GM19239 (cell line): ENCODE results near the gene EFEMP2.
"Not testable (repeated sequence)": the region's sequence is repeated elsewhere in the genome, so short reads cannot be mapped to it uniquely, and the experiment has no call there.

ENCODE experiments used
- DNase-seq: peaks from one replicate; pipeline ENCODE4 v3.0.0; 2011; ENCODE audit warnings: low spot score; ENCODE audit not compliant: insufficient read length
- FAIRE-seq: peaks from 2 replicates; lab custom pipeline; 2011; peaks lifted over from hg19 to GRCh38; lab: Jason Lieb, UNC

The EFEMP2 gene

DNA sequence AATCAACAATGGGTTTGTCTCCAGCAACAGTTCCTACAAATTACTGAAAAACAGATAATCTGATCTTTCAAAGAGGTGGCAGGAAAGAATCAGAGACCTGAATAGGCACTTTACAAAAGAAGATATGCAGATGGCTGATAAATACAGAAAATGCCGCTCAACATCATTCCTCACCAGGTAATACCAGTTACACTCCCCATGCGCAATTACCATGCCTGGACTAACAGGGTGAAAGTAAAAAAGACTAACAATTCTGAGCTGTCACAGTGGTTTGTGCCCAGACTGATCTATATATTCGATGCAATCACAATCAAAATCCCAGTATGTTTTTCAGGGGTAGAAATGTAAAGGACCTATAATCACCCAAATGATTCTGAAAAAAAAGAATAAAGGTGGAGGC lies 28.8 kb downstream of the EFEMP2 start:
- no peak for DNase-seq

DNA sequence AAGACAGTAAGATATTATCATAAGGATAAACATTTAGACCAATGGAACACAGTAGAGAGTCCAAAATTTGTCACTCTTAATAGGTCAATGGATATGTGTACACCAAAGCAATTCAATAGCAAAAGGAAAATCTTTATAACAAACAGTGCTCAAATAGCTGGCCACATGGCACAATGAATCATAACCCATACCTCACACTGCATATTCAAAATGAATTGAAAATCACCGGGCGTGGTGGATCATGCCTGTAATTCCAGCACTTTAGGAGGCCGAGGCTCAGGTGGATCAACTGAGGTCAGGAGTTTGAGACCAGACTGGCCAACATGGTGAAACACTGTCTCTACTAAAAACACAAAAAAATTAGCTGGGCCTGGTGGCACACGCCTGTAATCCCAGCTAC lies 30.5 kb downstream of the EFEMP2 start:
- DNase-seq (no peak), FAIRE-seq (peak; percentile 14)

More for the DNA sequence above, 28.8 kb downstream of the EFEMP2 start:
- FAIRE-seq, result no peak

DNA sequence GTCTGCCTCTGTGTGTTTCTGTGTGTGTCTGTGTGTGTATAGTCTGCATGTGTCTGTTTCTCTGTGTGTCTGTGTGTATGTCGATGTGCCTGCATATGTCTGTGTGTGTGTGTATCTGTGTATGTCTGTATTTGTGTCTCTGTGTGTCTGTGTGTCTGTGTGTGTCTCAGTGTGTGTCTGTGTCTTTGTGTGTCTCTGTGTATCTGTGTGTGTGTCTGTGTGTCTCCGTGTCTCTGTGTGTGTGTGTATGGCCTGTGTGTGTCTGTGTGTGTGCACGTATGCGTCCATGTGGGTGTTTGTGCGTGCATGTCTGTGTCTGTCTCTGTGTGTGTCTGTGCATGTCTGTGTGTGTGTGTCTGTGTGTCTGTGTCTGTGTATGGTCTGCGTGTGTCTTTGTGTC lies 38.4 kb downstream of the EFEMP2 start:
- no peak for FAIRE-seq

DNA sequence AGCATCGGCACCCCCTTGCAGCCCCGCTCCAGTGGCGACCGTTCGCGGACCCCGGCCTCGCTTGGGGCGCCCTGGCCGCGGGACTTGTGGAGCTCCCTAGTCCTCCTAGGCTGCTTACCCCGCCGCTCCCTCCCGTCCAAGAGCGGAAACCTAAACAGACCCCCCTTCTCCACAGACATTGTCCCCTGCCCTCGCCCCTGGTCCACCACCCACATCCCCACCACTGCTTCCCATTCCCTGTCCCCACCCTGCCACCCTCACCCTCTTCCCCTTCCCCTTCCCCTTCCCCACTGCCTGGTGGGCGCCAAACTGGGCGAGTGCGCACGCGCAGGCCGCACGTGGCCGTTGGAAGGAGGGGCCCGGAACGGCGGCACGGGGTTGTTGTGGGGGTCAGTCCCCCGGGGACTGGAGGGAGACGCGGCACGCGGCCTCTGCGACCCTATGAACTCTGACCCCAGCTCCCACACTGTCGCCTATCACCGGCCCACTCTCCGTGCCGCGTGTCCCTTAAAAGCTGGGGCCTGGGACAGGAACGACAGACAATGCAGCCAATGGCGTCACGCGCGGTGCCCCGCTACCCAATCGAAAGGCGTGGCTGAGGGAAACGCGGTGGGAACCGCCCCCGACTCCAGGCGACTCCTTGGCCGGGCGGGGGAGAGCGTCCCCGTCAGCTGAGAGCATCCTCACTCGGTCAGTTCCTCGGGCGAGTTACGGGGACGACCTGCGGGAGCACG lies 39.1 kb downstream of the EFEMP2 start, which contains the start of gene SNX32:
Gene SNX32 (plus strand): TSS at position 667 of the 734 bp plus-strand sequence. CDS start 103 bp downstream, outside the sequence.
- peak; percentile 98 for FAIRE-seq
- DNase-seq, result peak; percentile 96

More for the DNA sequence above, 38.4 kb downstream of the EFEMP2 start:
- DNase-seq, result no peak

DNA sequence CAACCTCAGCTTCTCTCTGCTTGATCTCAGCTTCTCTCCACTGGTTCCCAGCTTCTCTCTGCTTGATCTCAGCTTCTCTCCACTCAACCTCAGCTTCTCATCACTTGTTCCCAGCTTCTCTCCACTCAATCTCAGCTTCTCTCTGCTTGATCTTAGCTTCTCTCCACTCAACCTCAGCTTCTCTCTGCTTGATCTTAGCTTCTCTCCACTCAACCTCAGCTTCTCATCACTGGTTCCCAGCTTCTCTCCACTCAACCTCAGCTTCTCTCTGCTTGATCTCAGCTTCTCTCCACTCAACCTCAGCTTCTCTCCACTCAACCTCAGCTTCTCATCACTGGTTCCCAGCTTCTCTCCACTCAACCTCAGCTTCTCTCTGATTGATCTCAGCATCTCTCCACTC lies 40.4 kb downstream of the EFEMP2 start:
- not testable (repeated sequence) for DNase-seq, FAIRE-seq

DNA sequence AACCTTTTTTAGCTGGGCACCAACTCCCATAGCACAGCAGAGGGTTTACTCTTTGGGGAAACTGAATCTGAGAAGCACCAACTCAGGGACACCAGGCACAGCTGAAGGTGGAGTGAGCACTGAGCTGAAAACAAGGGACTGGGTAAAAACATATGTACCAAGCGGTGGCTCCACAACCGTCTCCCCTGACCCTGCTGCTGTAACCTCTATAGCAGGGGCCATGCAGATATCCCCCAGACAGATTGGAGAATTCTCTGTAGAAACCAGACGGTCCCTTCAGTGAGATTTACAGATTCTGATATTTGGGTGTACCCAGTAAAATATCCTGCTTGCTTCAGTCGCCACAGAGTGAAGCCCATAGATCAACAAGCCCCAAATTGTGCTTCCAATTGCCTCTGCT lies 43.1 kb downstream of the EFEMP2 start:
- DNase-seq, result no peak
- FAIRE-seq, result no peak

DNA sequence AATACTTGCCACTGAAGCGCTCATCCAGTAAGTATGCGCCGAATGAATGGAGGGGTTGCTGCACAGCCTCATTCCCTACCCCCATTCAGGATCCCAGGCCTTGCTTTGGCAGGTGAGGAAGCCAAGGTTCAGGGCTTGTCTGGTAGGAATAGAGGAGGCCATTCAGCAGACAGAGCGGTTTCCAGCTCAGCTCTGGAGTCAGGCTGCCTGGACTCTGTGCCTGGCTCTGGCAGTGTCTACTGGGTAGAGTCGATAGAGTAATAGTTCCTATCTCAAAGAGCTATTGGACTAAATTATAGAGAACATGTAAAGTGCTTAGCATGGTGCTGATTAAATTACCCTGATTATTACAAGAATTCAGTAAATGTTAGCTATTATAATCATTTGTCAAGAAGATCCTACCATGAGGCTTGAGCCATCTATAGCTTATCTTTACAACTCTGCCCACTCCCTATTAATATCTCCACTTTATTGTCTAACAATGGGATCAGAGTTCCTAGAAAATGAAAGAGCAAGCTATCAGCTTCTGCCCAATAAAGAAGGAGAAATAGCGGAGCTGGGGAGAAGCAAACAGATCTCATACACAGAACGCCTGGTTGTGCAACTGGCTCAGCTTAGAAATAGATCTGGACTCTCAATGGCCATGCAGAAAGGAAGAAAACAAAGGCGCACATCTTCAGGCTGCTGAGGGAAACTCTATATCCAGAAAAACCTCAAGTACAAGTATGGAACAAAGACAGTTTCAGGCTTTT lies 45.4 kb downstream of the EFEMP2 start:
- no peak for DNase-seq
- FAIRE-seq, result no peak

DNA sequence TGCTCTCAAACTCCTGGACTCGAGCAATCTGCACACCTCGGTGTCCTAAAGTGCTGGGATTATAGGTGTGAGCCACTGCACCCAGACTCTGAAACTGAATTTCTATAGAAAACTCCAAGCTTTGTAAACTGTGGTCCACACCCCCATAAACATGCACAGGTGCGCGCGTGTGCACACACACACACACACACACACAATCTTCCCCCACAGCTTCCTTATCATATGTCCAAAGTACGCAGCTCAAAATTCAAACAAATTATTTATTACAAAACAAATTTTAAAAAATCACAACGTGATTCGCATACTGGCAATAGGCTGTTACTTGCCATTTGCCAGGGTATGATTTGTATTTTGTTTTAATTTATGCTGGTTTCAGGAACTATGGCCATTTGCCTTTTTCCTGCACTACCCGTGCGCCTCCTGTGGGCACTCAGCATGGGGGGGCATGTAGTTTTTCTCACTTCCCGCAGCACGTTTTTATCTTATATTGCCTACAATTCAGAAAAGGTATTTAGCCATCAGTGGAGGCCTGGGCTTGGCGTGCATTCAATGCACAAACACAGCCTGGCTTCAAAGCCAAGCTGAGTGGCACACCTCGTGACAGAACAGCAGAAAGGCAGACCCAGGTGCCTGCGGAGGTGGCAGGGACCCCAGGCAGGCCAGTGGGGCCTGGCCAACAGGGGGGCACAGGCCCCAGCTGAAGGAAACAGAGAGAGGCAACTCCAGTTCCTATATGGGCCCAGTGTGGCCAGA lies 49.6 kb downstream of the EFEMP2 start:
- FAIRE-seq (no peak), DNase-seq (no peak)

DNA sequence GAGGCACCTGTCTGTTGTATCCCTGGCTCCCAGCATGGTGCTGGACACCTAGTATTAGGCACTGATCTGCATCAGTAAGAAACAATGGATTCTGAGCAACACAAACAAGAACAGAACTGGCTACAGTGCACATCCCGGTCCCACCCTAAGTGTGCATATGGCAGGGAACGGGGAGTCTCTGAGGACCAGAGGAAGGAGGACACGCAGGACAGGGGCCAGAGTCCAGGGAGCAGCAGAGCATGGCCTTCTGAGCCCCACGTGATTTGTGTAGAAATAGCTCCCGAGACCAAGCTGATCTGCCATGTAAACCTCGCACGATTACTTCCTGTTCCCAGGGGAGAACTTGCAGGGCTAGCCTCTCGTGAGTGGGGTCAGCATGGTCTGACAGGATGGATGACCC lies 51.5 kb downstream of the EFEMP2 start:
- DNase-seq (no peak), FAIRE-seq (no peak)

DNA sequence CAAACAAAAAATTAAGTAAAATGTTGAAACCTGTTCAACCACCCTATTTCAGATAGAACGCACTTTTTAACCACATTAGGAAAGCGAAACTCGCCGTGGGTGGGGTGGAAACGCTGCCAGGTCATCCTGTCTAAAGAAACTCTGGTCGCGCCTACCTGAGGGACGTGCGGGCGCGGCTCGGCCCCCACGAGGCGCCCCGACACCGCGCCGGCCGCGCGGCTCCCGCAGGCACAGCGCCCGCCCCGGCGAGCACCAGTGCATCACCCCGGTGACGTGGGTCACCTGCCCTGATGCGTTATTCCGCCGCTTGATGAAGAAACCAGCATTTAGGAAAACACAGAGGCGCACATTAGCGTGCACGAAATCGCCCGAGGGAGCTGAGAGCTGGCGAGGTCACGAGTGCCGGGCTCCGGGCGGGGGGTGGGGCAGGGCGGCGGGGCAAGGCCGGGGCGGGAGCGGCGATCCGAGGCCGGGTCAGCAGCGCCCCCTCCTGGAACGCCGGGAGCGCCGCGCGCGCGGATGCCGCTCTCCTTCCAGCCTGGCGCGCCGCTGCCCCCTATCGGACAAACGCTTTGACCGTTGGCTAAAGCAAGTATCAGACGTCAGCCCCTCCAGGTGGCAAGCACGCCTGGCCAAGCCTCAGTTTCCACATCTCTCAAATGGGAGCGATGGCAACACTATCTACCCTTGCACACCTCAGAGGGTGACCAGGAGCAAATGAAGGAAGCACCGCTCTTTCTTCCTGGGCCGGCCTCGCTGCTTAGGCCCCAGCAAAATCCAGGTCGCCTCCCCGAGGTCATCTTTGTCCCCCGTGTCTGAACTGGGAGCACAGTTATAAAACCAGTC lies 54.5 kb downstream of the EFEMP2 start:
- FAIRE-seq, result peak; percentile 94

DNA sequence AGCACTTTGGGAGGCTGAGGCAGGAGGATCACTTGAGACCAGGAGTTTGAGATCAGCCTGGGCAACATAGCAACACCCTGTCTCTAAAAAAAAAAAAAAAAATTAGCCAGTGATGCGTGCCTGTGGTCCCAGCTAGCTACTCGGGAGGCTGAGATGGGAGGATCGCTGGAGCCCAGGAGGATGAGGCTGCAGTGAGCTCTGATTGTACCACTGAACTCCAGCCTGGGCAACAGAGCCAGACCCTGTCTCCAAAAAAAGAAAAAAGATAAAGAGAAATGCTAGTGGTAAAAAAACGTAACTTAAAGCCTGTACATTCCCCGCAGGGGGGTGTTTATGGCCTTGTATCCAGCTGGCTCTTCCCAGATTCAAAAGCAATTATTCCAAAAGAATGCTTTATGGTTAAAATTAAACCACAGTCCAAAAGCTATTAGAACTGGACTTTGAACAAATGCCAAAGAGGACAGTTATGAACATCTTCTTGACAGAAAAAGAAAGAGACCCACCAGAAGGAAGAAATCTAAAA lies 55.2 kb downstream of the EFEMP2 start:
- DNase-seq, result no peak
- FAIRE-seq, result peak; percentile 39

More for the DNA sequence above, 54.5 kb downstream of the EFEMP2 start:
- DNase-seq, result peak; percentile 96

DNA sequence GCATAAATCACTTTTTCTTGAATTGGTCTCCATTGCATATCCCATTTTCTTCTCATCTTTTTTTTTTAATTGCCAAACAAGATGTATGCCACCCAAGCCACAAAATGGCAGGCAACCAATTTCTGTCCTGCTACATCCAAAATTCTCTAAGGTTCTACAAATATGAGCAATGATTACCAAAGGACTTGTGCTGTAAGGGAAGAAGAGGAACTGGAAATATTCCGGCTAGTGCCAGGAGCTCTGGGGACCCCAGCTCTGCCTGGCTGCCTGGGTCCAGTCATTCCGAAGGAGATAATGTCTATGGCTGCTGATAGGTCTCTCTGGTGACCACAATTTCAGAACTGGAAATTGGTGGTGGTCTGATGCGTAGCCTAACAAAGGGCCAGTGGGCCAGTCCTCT lies 55.9 kb downstream of the EFEMP2 start:
- DNase-seq (no peak), FAIRE-seq (no peak)
